IPS DF 6.9 (cell line): ENCODE data around the gene DLX3.

Experiments
- DNase-seq: peaks from one replicate; pipeline ENCODE4 v3.0.0-alpha.2; 2013; ENCODE audit warnings: low read depth, low spot score
- H3K27ac ChIP-seq: one replicate; pipeline ENCODE4 v1.5.1; 2013; ENCODE audit warnings: low read length, control low read depth
- H3K27me3 ChIP-seq: 2 replicates; pipeline ENCODE4 v1.6.1; 2013; ENCODE audit warnings: mild to moderate bottlenecking, low read length; ENCODE audit not compliant: control insufficient read depth, insufficient read depth
- H3K36me3 ChIP-seq: 2 replicates; pipeline ENCODE4 v1.6.1; 2013; ENCODE audit warnings: low read length; ENCODE audit not compliant: control insufficient read depth, insufficient read depth
- H3K4me1 ChIP-seq: 2 replicates; pipeline ENCODE4 v1.6.1; 2013; ENCODE audit warnings: low read length; ENCODE audit not compliant: control insufficient read depth, insufficient read depth
- H3K4me3 ChIP-seq: 2 replicates; pipeline ENCODE4 v1.5.1; 2013; ENCODE audit warnings: mild to moderate bottlenecking, low read length
- H3K9me3 ChIP-seq: 2 replicates; pipeline ENCODE4 v1.6.1; 2013; ENCODE audit warnings: low read length, inconsistent platforms; ENCODE audit not compliant: control insufficient read depth, insufficient read depth
- WGBS: extraction: QIAGEN DNeasy Blood & Tissue Kit; methylation state at CpG from one replicate; pipeline ENCODE4 v1.1.7; 2013; ENCODE audit warnings: mixed read lengths, missing lambda C conversion rate; ENCODE audit not compliant: insufficient read length, insufficient coverage; 5-methylcytosine and 5-hydroxymethylcytosine counted together

Gene DLX3

GRCh38 chr17:49992191-49992932 lies 2.7 kb downstream of the DLX3 start:
- no peak for DNase-seq

GRCh38 chr17:49991409-49991808 lies 3.6 kb downstream of the DLX3 start:
- Histone ChIP-seq H3K9me3 (no peaks in the 10 kb centered on the region), H3K27me3 (peaks cover 67% of the 10 kb centered on the region), H3K4me1 (peaks cover 4% of the 10 kb centered on the region; the same call in 1 of the 2 replicates), H3K36me3 (no peaks in the 10 kb centered on the region), H3K4me3 (no peak overlapping the region), H3K27ac (no peak overlapping the region)
- no CpG with 5 or more reads among the region's 14 CpGs for WGBS
- no peak for DNase-seq

More at GRCh38 chr17:49992191-49992932, 2.7 kb downstream of the DLX3 start:
- Histone ChIP-seq H3K36me3 (no peaks in the 10 kb centered on the region), H3K4me3 (no peak overlapping the region), H3K27ac (no peak overlapping the region), H3K27me3 (peaks cover 69% of the 10 kb centered on the region), H3K4me1 (peaks cover 6% of the 10 kb centered on the region; the same call in 1 of the 2 replicates), H3K9me3 (no peaks in the 10 kb centered on the region)
- no CpG with 5 or more reads among the region's 13 CpGs for WGBS

- no peak overlapping the region for H3K4me3 ChIP-seq
- H3K36me3 ChIP-seq: no peaks in the 10 kb centered on the region
- no CpG with 5 or more reads among the region's 8 CpGs for WGBS
- H3K4me1 ChIP-seq: peaks cover 4% of the 10 kb centered on the region; the same call in 1 of the 2 replicates
- DNase-seq: no peak
- peaks cover 62% of the 10 kb centered on the region for H3K27me3 ChIP-seq
- no peak overlapping the region for H3K27ac ChIP-seq
- no peaks in the 10 kb centered on the region for H3K9me3 ChIP-seq
Observed at GRCh38 chr17:49990921-49991320, 4.1 kb downstream of the DLX3 start.

GRCh38 chr17:49990331-49990730 lies 4.7 kb downstream of the DLX3 start:
- Histone ChIP-seq H3K9me3 (no peaks in the 10 kb centered on the region), H3K27me3 (peaks cover 57% of the 10 kb centered on the region), H3K4me3 (no peak overlapping the region), H3K4me1 (peaks cover 3% of the 10 kb centered on the region; the same call in 1 of the 2 replicates), H3K27ac (no peak overlapping the region), H3K36me3 (no peaks in the 10 kb centered on the region)
- WGBS: no CpG with 5 or more reads among the region's 3 CpGs
- no peak for DNase-seq

GRCh38 chr17:49989518-49989880 lies 5.5 kb downstream of the DLX3 start:
- Histone ChIP-seq H3K9me3 (no peaks in the 10 kb centered on the region), H3K4me3 (no peak overlapping the region), H3K27ac (no peak overlapping the region), H3K27me3 (peaks cover 52% of the 10 kb centered on the region), H3K36me3 (no peaks in the 10 kb centered on the region), H3K4me1 (peaks cover 3% of the 10 kb centered on the region; the same call in 1 of the 2 replicates)
- DNase-seq: no peak
- no CpG with 5 or more reads among the region's 4 CpGs for WGBS

GRCh38 chr17:49987681-49988441 lies 7.2 kb downstream of the DLX3 start:
- Histone ChIP-seq H3K27me3 (peaks cover 38% of the 10 kb centered on the region), H3K4me3 (no peak overlapping the region), H3K9me3 (no peaks in the 10 kb centered on the region), H3K27ac (no peak overlapping the region), H3K4me1 (peaks cover 2% of the 10 kb centered on the region; the same call in 1 of the 2 replicates), H3K36me3 (no peaks in the 10 kb centered on the region)
- DNase-seq: no peak
- WGBS: no CpG with 5 or more reads among the region's 17 CpGs

- Histone ChIP-seq H3K4me1 (no peaks in the 10 kb centered on the region), H3K9me3 (no peaks in the 10 kb centered on the region), H3K27me3 (peaks cover 32% of the 10 kb centered on the region), H3K36me3 (no peaks in the 10 kb centered on the region), H3K4me3 (no peak overlapping the region), H3K27ac (no peak overlapping the region)
- no CpG with 5 or more reads among the region's 2 CpGs for WGBS
- no peak for DNase-seq
Observed at GRCh38 chr17:49987290-49987585, 7.8 kb downstream of the DLX3 start.

GRCh38 chr17:49986396-49987289 lies 8.4 kb downstream of the DLX3 start:
- peaks cover 26% of the 10 kb centered on the region for H3K27me3 ChIP-seq
- H3K9me3 ChIP-seq: no peaks in the 10 kb centered on the region
- H3K27ac ChIP-seq: no peak overlapping the region
- no peaks in the 10 kb centered on the region for H3K36me3 ChIP-seq
- no peak overlapping the region for H3K4me3 ChIP-seq
- no CpG with 5 or more reads among the region's 6 CpGs for WGBS
- no peaks in the 10 kb centered on the region for H3K4me1 ChIP-seq
- no peak for DNase-seq

- no peaks in the 10 kb centered on the region for H3K36me3 ChIP-seq
- WGBS: no CpG with 5 or more reads among the region's 3 CpGs
- no peak for DNase-seq
- H3K27ac ChIP-seq: no peak overlapping the region
- peaks cover 14% of the 10 kb centered on the region for H3K27me3 ChIP-seq
- H3K4me3 ChIP-seq: no peak overlapping the region
- H3K4me1 ChIP-seq: peaks cover 3% of the 10 kb centered on the region
- H3K9me3 ChIP-seq: no peaks in the 10 kb centered on the region
Observed at GRCh38 chr17:49985310-49985990, 9.6 kb downstream of the DLX3 start.

GRCh38 chr17:49984776-49985175 lies 10.2 kb downstream of the DLX3 start:
- Histone ChIP-seq H3K9me3 (no peaks in the 10 kb centered on the region), H3K36me3 (no peaks in the 10 kb centered on the region), H3K4me1 (peaks cover 5% of the 10 kb centered on the region), H3K27me3 (peaks cover 12% of the 10 kb centered on the region), H3K4me3 (no peak overlapping the region), H3K27ac (no peak overlapping the region)
- DNase-seq: no peak
- WGBS: no CpG with 5 or more reads among the region's 2 CpGs
